WTC11 (cell line): ENCODE results near the gene FYCO1. TPM values are rescaled to one million over a fixed set of nuclear protein-coding genes. Genes with fewer than 3 reads are reported as not detected.

Experiments
- ATAC-seq: fragments of 200-7000 bp; cut with Tn5 transposase; 2 replicates; pipeline ENCODE4 v1.10.0; 2021; ENCODE audit warnings: mild to moderate bottlenecking, moderate library complexity
- CTCF ChIA-PET: fragments of 300-600 bp; sonication (Branson Sonifier 250); formaldehyde crosslinking; loops from one replicate; lab custom pipeline; 2021; ENCODE audit warnings: antibody characterized with exemption; lab: Charles Lee
- POLR2A ChIA-PET: fragments of 350-600 bp; sonication (Branson Sonifier 250); formaldehyde crosslinking; loops from one replicate; lab custom pipeline; 2021; ENCODE audit warnings: antibody characterized with exemption; lab: Charles Lee
- DNase-seq: peaks from one replicate; pipeline ENCODE4 v3.0.0; 2021; ENCODE audit warnings: low spot score
- H3K27ac Mint-ChIP-seq: 2 replicates; pipeline ENCODE4 v1.8.0; 2021; ENCODE audit warnings: mixed read lengths
- H3K27me3 Mint-ChIP-seq: 2 replicates; pipeline ENCODE4 v1.8.0; 2021; ENCODE audit warnings: low read depth, mild to moderate bottlenecking, moderate library complexity, mixed read lengths
- H3K36me3 Mint-ChIP-seq: 2 replicates; pipeline ENCODE4 v1.8.0; 2021; ENCODE audit warnings: mixed read lengths
- H3K4me1 Mint-ChIP-seq: 2 replicates; pipeline ENCODE4 v1.8.0; 2022; ENCODE audit warnings: mixed read lengths
- H3K4me3 Mint-ChIP-seq: 2 replicates; pipeline ENCODE4 v1.8.0; 2021; ENCODE audit warnings: mild to moderate bottlenecking, moderate library complexity, mixed read lengths
- H3K9me3 Mint-ChIP-seq: 2 replicates; pipeline ENCODE4 v1.8.0; 2021; ENCODE audit warnings: mixed read lengths
- ATF1 ChIP-seq: sonication (generic); formaldehyde crosslinking; IDR thresholded peaks from 2 replicates; pipeline ENCODE4 v1.8.1; 2023; ENCODE audit warnings: mild to moderate bottlenecking, moderate library complexity, missing genetic modification reagents
- CTCF ChIP-seq: fragments of 200-600 bp; IDR thresholded peaks from 2 replicates; pipeline ENCODE4 v1.8.0; 2022; ENCODE audit warnings: antibody characterized with exemption
- GABPB1 ChIP-seq: sonication (generic); formaldehyde crosslinking; IDR thresholded peaks from 2 replicates; pipeline ENCODE4 v1.8.1; 2023; ENCODE audit warnings: mild to moderate bottlenecking, missing genetic modification reagents
- KAT7 ChIP-seq: sonication (generic); formaldehyde crosslinking; IDR thresholded peaks from 2 replicates; pipeline ENCODE4 v1.8.1; 2023; ENCODE audit warnings: missing genetic modification reagents, mild to moderate bottlenecking, borderline replicate concordance
- MLX ChIP-seq: sonication (generic); formaldehyde crosslinking; IDR thresholded peaks from 2 replicates; pipeline ENCODE4 v1.8.1; 2023; ENCODE audit warnings: mild to moderate bottlenecking, missing genetic modification reagents, moderate library complexity
- MXD4 ChIP-seq: fragments of 250-450 bp; sonication (Bioruptor Pico); IDR thresholded peaks from 2 replicates; pipeline ENCODE4 v1.8.0; 2021; ENCODE audit warnings: mild to moderate bottlenecking, moderate library complexity, borderline replicate concordance
- MYBL2 ChIP-seq: sonication (generic); formaldehyde crosslinking; IDR thresholded peaks from 2 replicates; pipeline ENCODE4 v1.8.1; 2023; ENCODE audit warnings: mild to moderate bottlenecking, moderate library complexity, missing genetic modification reagents
- NR3C1 ChIP-seq: sonication (generic); formaldehyde crosslinking; conservative IDR thresholded peaks from 2 replicates; pipeline ENCODE4 v1.8.1; 2023; ENCODE audit warnings: low read depth, mild to moderate bottlenecking, missing genetic modification reagents
- PRDM15 ChIP-seq: sonication (generic); formaldehyde crosslinking; IDR thresholded peaks from 2 replicates; pipeline ENCODE4 v1.8.0; 2022; ENCODE audit warnings: missing genetic modification reagents
- RORB ChIP-seq: fragments of 250-450 bp; sonication (Bioruptor Pico); IDR thresholded peaks from 2 replicates; pipeline ENCODE4 v1.9.0; 2021; ENCODE audit warnings: mild to moderate bottlenecking
- SMAD3 ChIP-seq: sonication (generic); formaldehyde crosslinking; IDR thresholded peaks from 2 replicates; pipeline ENCODE4 v1.8.0; 2022; ENCODE audit warnings: missing genetic modification reagents, mild to moderate bottlenecking, borderline replicate concordance
- TP53 ChIP-seq: sonication (generic); formaldehyde crosslinking; IDR thresholded peaks from 2 replicates; pipeline ENCODE4 v1.8.1; 2023; ENCODE audit warnings: mild to moderate bottlenecking, missing genetic modification reagents
- ZNF219 ChIP-seq: sonication (generic); formaldehyde crosslinking; IDR thresholded peaks from 2 replicates; pipeline ENCODE4 v1.8.0; 2023; ENCODE audit warnings: missing genetic modification reagents, mild to moderate bottlenecking, borderline replicate concordance
- ZNF232 ChIP-seq: sonication (generic); formaldehyde crosslinking; IDR thresholded peaks from 2 replicates; pipeline ENCODE4 v1.8.0; 2022; ENCODE audit warnings: mild to moderate bottlenecking, missing genetic modification reagents
- ZNF671 ChIP-seq: fragments of 250-450 bp; sonication (Bioruptor Pico); IDR thresholded peaks from 2 replicates; pipeline ENCODE4 v1.8.0; 2021; ENCODE audit warnings: mild to moderate bottlenecking
- total RNA-seq: library from RNA; stranded (reverse); gene quantifications from 3 replicates; pipeline ENCODE4 v1.2.3, GENCODE V29; 2021
- TF ChIP-seq, protein P1 (sequence below): sonication (generic); formaldehyde crosslinking; IDR thresholded peaks from 2 replicates; pipeline ENCODE4 v1.8.1; 2023; ENCODE audit warnings: mild to moderate bottlenecking, missing genetic modification reagents
- TF ChIP-seq, protein P2 (sequence below): sonication (generic); formaldehyde crosslinking; conservative IDR thresholded peaks from 2 replicates; pipeline ENCODE4 v1.8.1; 2022; ENCODE audit warnings: mild to moderate bottlenecking, missing genetic modification reagents
- TF ChIP-seq, protein P3 (sequence below): sonication (generic); formaldehyde crosslinking; IDR thresholded peaks from 2 replicates; pipeline ENCODE4 v1.8.1; 2022; ENCODE audit warnings: mild to moderate bottlenecking, moderate library complexity, missing genetic modification reagents
- TF ChIP-seq, protein P4 (sequence below): sonication (generic); formaldehyde crosslinking; conservative IDR thresholded peaks from 2 replicates; pipeline ENCODE4 v1.8.1; 2023; ENCODE audit warnings: mild to moderate bottlenecking, low read depth, missing genetic modification reagents, moderate library complexity
- TF ChIP-seq, protein P5 (sequence below): sonication (generic); formaldehyde crosslinking; IDR thresholded peaks from 2 replicates; pipeline ENCODE4 v1.8.1; 2023; ENCODE audit warnings: mild to moderate bottlenecking, missing genetic modification reagents, borderline replicate concordance

Gene FYCO1
- total RNA-seq, 1 experiment from 2014 or later: 13.9 TPM

DNA sequence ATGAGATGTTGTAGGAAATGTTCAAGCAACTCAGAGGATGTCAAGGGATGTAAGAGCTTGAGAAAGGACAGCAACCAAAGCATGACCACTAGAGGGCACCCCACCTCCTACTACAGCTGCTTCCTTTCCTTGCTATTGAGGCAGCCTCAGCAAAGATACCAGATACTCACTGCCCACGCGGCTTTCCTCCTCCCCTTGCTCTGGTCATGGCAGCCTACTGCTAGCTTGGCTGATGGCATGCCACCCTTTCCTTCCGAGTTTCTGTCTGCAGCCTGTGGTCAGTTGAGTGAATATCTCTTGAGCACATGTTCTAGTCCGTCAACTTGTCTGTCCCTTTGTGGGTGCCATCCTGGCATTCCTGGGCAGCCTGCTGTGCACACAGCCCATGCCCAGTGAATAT lies 56.8 kb downstream of the FYCO1 start:
- peak; percentile 81 for DNase-seq
- H3K27ac Mint-ChIP-seq: 0 out of 2 replicates have a peak overlapping the region, but pooled peaks have one; percentile 6
- H3K4me3 Mint-ChIP-seq: no peak overlapping the region
- peaks cover 38% of the 10 kb centered on the region for H3K36me3 Mint-ChIP-seq
- CTCF ChIA-PET: interaction anchor here (0.5 to 4.0 kb wide), 38 partner anchors 8 to 511 kb away, joined by 3 to 30 read pairs (median 4); partner anchors contain the start of genes CCR1, CCR9, FYCO1 and XCR1
- peak; percentile 91 for ATAC-seq
- POLR2A ChIA-PET: no interaction called here
- peaks cover 17% of the 10 kb centered on the region for H3K4me1 Mint-ChIP-seq
- no peak for TF ChIP-seq MYBL2 (CRISPR knock-in tag)
- no peak for TF ChIP-seq KAT7
- TF ChIP-seq CTCF: peak; percentile 77
- no peaks in the 10 kb centered on the region for H3K27me3 Mint-ChIP-seq
- peaks cover 6% of the 10 kb centered on the region; the same call in 1 of the 2 replicates for H3K9me3 Mint-ChIP-seq

- peaks cover 17% of the 10 kb centered on the region for H3K4me1 Mint-ChIP-seq
- no peaks in the 10 kb centered on the region for H3K27me3 Mint-ChIP-seq
- POLR2A ChIA-PET: no interaction called here
- DNase-seq (no peak), ATAC-seq (no peak)
- no peak overlapping the region for H3K4me3 Mint-ChIP-seq
- H3K9me3 Mint-ChIP-seq: peaks cover 6% of the 10 kb centered on the region; the same call in 1 of the 2 replicates
- CTCF ChIA-PET: interaction anchor here (0.6 to 4.0 kb wide), 30 partner anchors 9 to 512 kb away, joined by 3 to 30 read pairs (median 4); partner anchors contain the start of genes CCR1, FYCO1 and XCR1
- H3K27ac Mint-ChIP-seq: no peak overlapping the region
- H3K36me3 Mint-ChIP-seq: peaks cover 47% of the 10 kb centered on the region
- TF ChIP-seq, protein P1, sequence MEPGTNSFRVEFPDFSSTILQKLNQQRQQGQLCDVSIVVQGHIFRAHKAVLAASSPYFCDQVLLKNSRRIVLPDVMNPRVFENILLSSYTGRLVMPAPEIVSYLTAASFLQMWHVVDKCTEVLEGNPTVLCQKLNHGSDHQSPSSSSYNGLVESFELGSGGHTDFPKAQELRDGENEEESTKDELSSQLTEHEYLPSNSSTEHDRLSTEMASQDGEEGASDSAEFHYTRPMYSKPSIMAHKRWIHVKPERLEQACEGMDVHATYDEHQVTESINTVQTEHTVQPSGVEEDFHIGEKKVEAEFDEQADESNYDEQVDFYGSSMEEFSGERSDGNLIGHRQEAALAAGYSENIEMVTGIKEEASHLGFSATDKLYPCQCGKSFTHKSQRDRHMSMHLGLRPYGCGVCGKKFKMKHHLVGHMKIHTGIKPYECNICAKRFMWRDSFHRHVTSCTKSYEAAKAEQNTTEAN (CRISPR knock-in tag): no peak
- TF ChIP-seq ZNF219 (CRISPR knock-in tag) (no peak), ZNF232 (CRISPR knock-in tag) (no peak), NR3C1 (CRISPR knock-in tag) (no peak), ATF1 (CRISPR knock-in tag) (no peak), MLX (CRISPR knock-in tag) (no peak), RORB (CRISPR knock-in tag) (no peak), TP53 (no peak), ZNF671 (CRISPR knock-in tag) (no peak), GABPB1 (CRISPR knock-in tag) (no peak), SMAD3 (no peak), PRDM15 (CRISPR knock-in tag) (no peak), MXD4 (no peak)
- TF ChIP-seq, protein P2, sequence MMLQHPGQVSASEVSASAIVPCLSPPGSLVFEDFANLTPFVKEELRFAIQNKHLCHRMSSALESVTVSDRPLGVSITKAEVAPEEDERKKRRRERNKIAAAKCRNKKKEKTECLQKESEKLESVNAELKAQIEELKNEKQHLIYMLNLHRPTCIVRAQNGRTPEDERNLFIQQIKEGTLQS (CRISPR knock-in tag): no peak
- TF ChIP-seq, protein P3, sequence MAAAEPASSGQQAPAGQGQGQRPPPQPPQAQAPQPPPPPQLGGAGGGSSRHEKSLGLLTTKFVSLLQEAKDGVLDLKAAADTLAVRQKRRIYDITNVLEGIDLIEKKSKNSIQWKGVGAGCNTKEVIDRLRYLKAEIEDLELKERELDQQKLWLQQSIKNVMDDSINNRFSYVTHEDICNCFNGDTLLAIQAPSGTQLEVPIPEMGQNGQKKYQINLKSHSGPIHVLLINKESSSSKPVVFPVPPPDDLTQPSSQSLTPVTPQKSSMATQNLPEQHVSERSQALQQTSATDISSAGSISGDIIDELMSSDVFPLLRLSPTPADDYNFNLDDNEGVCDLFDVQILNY (CRISPR knock-in tag): no peak
- TF ChIP-seq, protein P4, sequence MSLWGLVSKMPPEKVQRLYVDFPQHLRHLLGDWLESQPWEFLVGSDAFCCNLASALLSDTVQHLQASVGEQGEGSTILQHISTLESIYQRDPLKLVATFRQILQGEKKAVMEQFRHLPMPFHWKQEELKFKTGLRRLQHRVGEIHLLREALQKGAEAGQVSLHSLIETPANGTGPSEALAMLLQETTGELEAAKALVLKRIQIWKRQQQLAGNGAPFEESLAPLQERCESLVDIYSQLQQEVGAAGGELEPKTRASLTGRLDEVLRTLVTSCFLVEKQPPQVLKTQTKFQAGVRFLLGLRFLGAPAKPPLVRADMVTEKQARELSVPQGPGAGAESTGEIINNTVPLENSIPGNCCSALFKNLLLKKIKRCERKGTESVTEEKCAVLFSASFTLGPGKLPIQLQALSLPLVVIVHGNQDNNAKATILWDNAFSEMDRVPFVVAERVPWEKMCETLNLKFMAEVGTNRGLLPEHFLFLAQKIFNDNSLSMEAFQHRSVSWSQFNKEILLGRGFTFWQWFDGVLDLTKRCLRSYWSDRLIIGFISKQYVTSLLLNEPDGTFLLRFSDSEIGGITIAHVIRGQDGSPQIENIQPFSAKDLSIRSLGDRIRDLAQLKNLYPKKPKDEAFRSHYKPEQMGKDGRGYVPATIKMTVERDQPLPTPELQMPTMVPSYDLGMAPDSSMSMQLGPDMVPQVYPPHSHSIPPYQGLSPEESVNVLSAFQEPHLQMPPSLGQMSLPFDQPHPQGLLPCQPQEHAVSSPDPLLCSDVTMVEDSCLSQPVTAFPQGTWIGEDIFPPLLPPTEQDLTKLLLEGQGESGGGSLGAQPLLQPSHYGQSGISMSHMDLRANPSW (CRISPR knock-in tag): no peak
- TF ChIP-seq, protein P5, sequence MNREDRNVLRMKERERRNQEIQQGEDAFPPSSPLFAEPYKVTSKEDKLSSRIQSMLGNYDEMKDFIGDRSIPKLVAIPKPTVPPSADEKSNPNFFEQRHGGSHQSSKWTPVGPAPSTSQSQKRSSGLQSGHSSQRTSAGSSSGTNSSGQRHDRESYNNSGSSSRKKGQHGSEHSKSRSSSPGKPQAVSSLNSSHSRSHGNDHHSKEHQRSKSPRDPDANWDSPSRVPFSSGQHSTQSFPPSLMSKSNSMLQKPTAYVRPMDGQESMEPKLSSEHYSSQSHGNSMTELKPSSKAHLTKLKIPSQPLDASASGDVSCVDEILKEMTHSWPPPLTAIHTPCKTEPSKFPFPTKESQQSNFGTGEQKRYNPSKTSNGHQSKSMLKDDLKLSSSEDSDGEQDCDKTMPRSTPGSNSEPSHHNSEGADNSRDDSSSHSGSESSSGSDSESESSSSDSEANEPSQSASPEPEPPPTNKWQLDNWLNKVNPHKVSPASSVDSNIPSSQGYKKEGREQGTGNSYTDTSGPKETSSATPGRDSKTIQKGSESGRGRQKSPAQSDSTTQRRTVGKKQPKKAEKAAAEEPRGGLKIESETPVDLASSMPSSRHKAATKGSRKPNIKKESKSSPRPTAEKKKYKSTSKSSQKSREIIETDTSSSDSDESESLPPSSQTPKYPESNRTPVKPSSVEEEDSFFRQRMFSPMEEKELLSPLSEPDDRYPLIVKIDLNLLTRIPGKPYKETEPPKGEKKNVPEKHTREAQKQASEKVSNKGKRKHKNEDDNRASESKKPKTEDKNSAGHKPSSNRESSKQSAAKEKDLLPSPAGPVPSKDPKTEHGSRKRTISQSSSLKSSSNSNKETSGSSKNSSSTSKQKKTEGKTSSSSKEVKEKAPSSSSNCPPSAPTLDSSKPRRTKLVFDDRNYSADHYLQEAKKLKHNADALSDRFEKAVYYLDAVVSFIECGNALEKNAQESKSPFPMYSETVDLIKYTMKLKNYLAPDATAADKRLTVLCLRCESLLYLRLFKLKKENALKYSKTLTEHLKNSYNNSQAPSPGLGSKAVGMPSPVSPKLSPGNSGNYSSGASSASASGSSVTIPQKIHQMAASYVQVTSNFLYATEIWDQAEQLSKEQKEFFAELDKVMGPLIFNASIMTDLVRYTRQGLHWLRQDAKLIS (CRISPR knock-in tag): no peak
Observed at GRCh38 chr3:45938043-45938435, 57.6 kb downstream of the FYCO1 start.
